Activated T-cell treated with anti-CD3 and anti-CD28 coated beads for 4 hours (primary cell): ENCODE results near the gene CDC37.

ENCODE experiments used
- DNase-seq: peaks from one replicate; pipeline ENCODE4 v3.0.0-alpha.2; 2020

Gene CDC37

GRCh38 chr19:10352764-10353671 lies 50.3 kb downstream of the CDC37 start:
- no peak for DNase-seq

DNA sequence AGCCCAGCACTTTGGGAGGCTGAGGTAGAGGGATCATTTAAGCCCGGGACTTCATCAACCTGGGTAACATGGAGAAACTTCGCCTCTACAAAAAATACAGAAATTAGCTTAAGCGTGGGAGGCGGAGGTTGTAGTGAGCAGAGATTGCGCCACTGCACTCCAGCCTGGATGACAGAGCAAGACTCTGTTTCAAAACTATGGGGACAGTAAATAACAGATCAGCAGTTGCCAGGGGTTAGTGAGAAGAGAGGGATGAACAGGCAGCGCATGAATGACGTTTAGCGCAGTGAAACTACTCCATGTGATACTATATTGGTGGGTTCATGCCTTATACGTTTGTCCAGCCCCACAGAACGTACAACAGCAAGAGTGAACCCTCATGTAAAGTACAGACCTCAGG lies 56.8 kb downstream of the CDC37 start:
- DNase-seq = no peak

- no peak for DNase-seq
Observed at GRCh38 chr19:10344780-10345179, 58.6 kb downstream of the CDC37 start.

GRCh38 chr19:10343495-10343894 lies 59.8 kb downstream of the CDC37 start:
- DNase-seq = no peak
